HCT116 (cell line): ENCODE results near the gene POLR3GL. TPM values are rescaled to one million over a fixed set of nuclear protein-coding genes. Genes with fewer than 3 reads are reported as not detected.

Source experiments
- ATAC-seq: fragments of 200-7000 bp; cut with Tn5 transposase; 2 replicates; pipeline ENCODE4 v1.9.1; 2020; ENCODE audit warnings: mild to moderate bottlenecking, moderate library complexity
- BruUV-seq: library from RNA; stranded (reverse); fragments of 400-500 nt; replicated peaks from 2 replicates; lab custom pipeline; 2021; lab: Mats Ljungman, UMichigan
- CTCF ChIA-PET: fragments of 300-600 bp; sonication (Branson Sonifier 250); formaldehyde crosslinking; loops from one replicate; lab custom pipeline; 2021; ENCODE audit warnings: antibody characterized with exemption; lab: Charles Lee
- POLR2A ChIA-PET: fragments of 300-600, 350-600 bp; sonication (Branson Sonifier 250); formaldehyde crosslinking; loops from one replicate; lab custom pipeline; 2021; ENCODE audit warnings: antibody characterized with exemption; lab: Charles Lee
- RAD21 ChIA-PET, 2 experiments: fragments of 300-600 bp; sonication (Branson Sonifier 250); formaldehyde crosslinking; loops; one replicate each; lab custom pipeline; 2023; ENCODE audit warnings: low total read pairs in 2 of 2; ENCODE audit not compliant: uncharacterized antibody in 2 of 2, unreplicated experiment in 2 of 2, low non-redundant PET in 1 of 2; lab: Charles Lee
- DNase-seq: peaks from one replicate; pipeline ENCODE4 v3.0.0-alpha.2; 2010; ENCODE audit warnings: low read depth, low spot score
- H2AFZ ChIP-seq: fragments of 200-600 bp; shearing (Covaris generic), sonication (generic); 2 replicates; pipeline ENCODE4 v1.6.1; 2017; ENCODE audit warnings: low read depth, mixed run types, mixed read lengths, antibody characterized with exemption, low read length; ENCODE audit not compliant: poor library complexity, severe bottlenecking
- H3K27ac ChIP-seq: 2 replicates; pipeline ENCODE4 v1.5.1; 2012; ENCODE audit warnings: low read depth, low read length
- H3K27me3 ChIP-seq: fragments of 200-600 bp; sonication (generic); 2 replicates; pipeline ENCODE4 v1.6.1; 2016; ENCODE audit warnings: mixed run types, low read length, mixed read lengths; ENCODE audit not compliant: insufficient read depth
- H3K36me3 ChIP-seq, 2 experiments: fragments of 200-500 bp in 1 of 2; fragments of 200-600 bp in 1 of 2; sonication (Bioruptor generic) in 1 of 2; sonication (generic) in 1 of 2; 2 replicates each; pipeline versions ENCODE4 v1.5.1 to v1.6.1; 2014 to 2016; ENCODE audit warnings: low read length in 2 of 2, inconsistent platforms in 1 of 2, mixed read lengths in 1 of 2, mixed run types in 1 of 2; ENCODE audit not compliant: insufficient read depth in 2 of 2, control insufficient read depth in 1 of 2
- H3K4me1 ChIP-seq, 2 experiments: fragments of 200-600 bp in 1 of 2; sonication (generic) in 1 of 2; 2 replicates each; pipeline versions ENCODE4 v1.5.1 to v1.6.1; 2012 to 2017; ENCODE audit warnings: low read length in 2 of 2, inconsistent platforms in 1 of 2, mild to moderate bottlenecking in 1 of 2, mixed read lengths in 1 of 2, mixed run types in 1 of 2, moderate library complexity in 1 of 2; ENCODE audit not compliant: insufficient read depth in 2 of 2, control insufficient read depth in 1 of 2
- H3K4me2 ChIP-seq: fragments of 200-600 bp; sonication (generic); 2 replicates; pipeline ENCODE4 v1.6.1; 2017; ENCODE audit warnings: mixed run types, low read length, mixed read lengths
- H3K4me3 ChIP-seq, 2 experiments: fragments of 200-600 bp in 1 of 2; sonication (generic) in 1 of 2; replicated peaks in 1 of 2; 2 replicates each; pipeline ENCODE4 v1.5.1; 2011 to 2016; ENCODE audit warnings: low read length in 2 of 2, control low read depth in 1 of 2, low read depth in 1 of 2, mild to moderate bottlenecking in 1 of 2, mixed read lengths in 1 of 2, mixed run types in 1 of 2
- H3K79me2 ChIP-seq: fragments of 200-600 bp; sonication (generic); 2 replicates; pipeline ENCODE4 v1.6.1; 2017; ENCODE audit warnings: mild to moderate bottlenecking, mixed run types, low read length, moderate library complexity, mixed read lengths; ENCODE audit not compliant: insufficient read depth
- H3K9ac ChIP-seq: fragments of 200-600 bp; sonication (generic); 2 replicates; pipeline ENCODE4 v1.6.1; 2016; ENCODE audit warnings: low read length, mixed read lengths
- H3K9me2 ChIP-seq: fragments of 200-600 bp; sonication (generic), shearing (Covaris generic); 2 replicates; pipeline ENCODE4 v1.6.1; 2017; ENCODE audit warnings: mixed run types, mild to moderate bottlenecking, moderate library complexity; ENCODE audit not compliant: insufficient read depth
- H3K9me3 ChIP-seq, 2 experiments: fragments of 200-500 bp in 1 of 2; fragments of 200-600 bp in 1 of 2; sonication (Bioruptor generic) in 1 of 2; sonication (generic) in 1 of 2; 2 replicates each; pipeline ENCODE4 v1.6.1; 2014 to 2017; ENCODE audit warnings: low read length in 2 of 2, mixed read lengths in 2 of 2, inconsistent platforms in 1 of 2, low read depth in 1 of 2, mild to moderate bottlenecking in 1 of 2, mixed run types in 1 of 2, moderate library complexity in 1 of 2; ENCODE audit not compliant: control insufficient read depth in 1 of 2, insufficient read depth in 1 of 2
- H4K20me1 ChIP-seq: fragments of 200-600 bp; sonication (generic), shearing (Covaris generic); 2 replicates; pipeline ENCODE4 v1.6.1; 2017; ENCODE audit warnings: mixed run types, mild to moderate bottlenecking, moderate library complexity; ENCODE audit not compliant: insufficient read depth
- CEBPB ChIP-seq: IDR thresholded peaks from 2 replicates; pipeline ENCODE4 v1.6.1; 2012; ENCODE audit warnings: low read depth
- EGR1 ChIP-seq: IDR thresholded peaks from 2 replicates; pipeline ENCODE4 v1.6.1; 2012; ENCODE audit warnings: low read depth
- JUND ChIP-seq: IDR thresholded peaks from 2 replicates; pipeline ENCODE4 v1.6.1; 2012
- ZFX ChIP-seq: fragments of 450-650 bp; IDR thresholded peaks from 2 replicates; pipeline ENCODE4 v1.6.1; 2017
- intact Hi-C: fragments of 100-400 bp; cut with micrococcal nuclease; formaldehyde crosslinking; loops from 2 replicates; pipeline ENCODE4 v1.10.0; 2022
- total RNA-seq: library from RNA; stranded (reverse); gene quantifications from one replicate; pipeline ENCODE4 v1.2.1, GENCODE V29; 2021; ENCODE audit not compliant: unreplicated experiment
- TF ChIP-seq, protein P1 (sequence below), 3 experiments: fragments of 200-600 bp in 1 of 3; sonication (generic) in 1 of 3; IDR thresholded peaks in 2 of 3; conservative IDR thresholded peaks in 1 of 3; 2 replicates each; pipeline ENCODE4 v1.5.1; 2012 to 2017; ENCODE audit warnings: low read depth in 2 of 3, low read length in 2 of 3, antibody characterized with exemption in 1 of 3, borderline replicate concordance in 1 of 3, control low read depth in 1 of 3, mild to moderate bottlenecking in 1 of 3, mixed read lengths in 1 of 3, mixed run types in 1 of 3, moderate library complexity in 1 of 3; ENCODE audit not compliant: insufficient read depth in 1 of 3
- TF ChIP-seq, protein P2 (sequence below): IDR thresholded peaks from 2 replicates; pipeline ENCODE4 v1.6.1; 2012

Gene POLR3GL
- total RNA-seq, 1 experiment from 2014 or later, result 17.9 TPM

DNA sequence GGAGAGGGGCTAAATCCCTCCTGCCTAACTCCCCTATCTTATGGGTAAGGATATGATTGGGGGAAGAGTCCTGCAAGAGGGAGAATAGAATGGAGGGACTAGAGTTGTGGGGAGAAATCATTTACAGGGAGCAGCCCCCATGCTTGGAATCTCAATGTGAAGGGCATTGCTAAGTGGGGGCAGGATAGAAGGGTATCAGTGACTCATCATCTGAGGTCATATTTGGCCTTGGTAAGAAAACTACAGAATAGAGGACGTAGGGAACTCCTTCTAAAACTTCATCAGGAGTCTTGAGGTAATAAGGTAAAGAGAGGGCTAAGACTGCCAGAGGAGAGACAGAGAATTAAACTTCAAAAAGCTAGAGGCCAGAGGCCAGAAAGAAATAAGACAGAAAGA, 56.6 kb downstream of the POLR3GL start (continued):
- TF ChIP-seq, protein P1, sequence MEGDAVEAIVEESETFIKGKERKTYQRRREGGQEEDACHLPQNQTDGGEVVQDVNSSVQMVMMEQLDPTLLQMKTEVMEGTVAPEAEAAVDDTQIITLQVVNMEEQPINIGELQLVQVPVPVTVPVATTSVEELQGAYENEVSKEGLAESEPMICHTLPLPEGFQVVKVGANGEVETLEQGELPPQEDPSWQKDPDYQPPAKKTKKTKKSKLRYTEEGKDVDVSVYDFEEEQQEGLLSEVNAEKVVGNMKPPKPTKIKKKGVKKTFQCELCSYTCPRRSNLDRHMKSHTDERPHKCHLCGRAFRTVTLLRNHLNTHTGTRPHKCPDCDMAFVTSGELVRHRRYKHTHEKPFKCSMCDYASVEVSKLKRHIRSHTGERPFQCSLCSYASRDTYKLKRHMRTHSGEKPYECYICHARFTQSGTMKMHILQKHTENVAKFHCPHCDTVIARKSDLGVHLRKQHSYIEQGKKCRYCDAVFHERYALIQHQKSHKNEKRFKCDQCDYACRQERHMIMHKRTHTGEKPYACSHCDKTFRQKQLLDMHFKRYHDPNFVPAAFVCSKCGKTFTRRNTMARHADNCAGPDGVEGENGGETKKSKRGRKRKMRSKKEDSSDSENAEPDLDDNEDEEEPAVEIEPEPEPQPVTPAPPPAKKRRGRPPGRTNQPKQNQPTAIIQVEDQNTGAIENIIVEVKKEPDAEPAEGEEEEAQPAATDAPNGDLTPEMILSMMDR (IDR thresholded peaks at IDR 0.05 in 2 of 3, conservative IDR thresholded peaks at IDR 0.05 in 1 of 3; ENCODE audit: borderline replicate concordance in 1 of 3, insufficient read depth in 1 of 3, low read depth in 2 of 3, low read length in 2 of 3), result no peak
- TF ChIP-seq CEBPB, result no peak

DNA sequence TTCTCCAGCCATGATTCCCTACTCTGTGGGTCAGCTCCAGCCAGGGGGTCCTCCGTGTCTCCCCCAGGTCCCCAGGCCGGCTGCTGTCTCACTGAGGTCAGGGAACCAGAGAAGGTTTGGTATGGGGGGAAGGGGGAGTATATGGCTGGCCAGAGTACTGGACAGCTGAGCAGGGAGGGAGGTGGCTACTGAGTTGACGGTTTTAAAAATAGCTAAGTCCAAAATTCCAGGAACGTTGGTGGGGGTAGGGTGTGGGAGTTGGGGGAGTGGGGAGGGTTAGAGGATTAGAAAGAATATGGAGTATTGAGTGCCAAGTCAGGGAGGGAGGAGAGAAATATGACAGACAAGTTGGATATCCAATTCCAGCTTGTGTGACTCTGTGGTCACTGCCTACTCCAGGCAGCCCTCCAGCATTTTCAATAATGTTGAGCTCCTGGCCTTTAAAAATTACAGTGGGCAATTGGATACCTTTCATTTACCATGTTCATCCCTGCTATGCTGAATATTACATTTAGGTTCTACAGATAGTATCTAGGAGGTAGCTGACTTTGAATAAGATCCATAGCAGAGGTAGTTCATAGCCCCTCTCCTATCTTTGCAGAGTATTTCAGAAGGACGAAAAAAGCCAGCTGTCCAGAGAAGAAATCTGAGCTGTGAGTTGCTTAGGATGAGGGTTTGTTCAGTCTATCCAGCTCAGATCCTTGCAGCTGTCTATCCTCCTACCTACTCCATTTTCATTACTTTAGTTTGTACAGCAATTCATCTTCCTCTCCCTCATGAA, 57.3 kb downstream of the POLR3GL start, which contains the start of gene HJV:
Gene HJV (minus strand): TSS at position 114 of the 781 bp plus-strand sequence. CDS start 1,504 bp downstream, outside the sequence.
- CTCF ChIA-PET, result interaction anchor here (1.3 to 2.6 kb wide), 4 partner anchors 10 to 42 kb away, joined by 4 to 11 read pairs (median 4); no protein-coding TSS in a partner anchor
- no peaks in the 10 kb centered on the region for H3K27me3 ChIP-seq

More for the DNA sequence above, 57.3 kb downstream of the POLR3GL start, which contains the start of gene HJV:
- H3K27ac ChIP-seq, result no peak within 1 kb of the TSS
- H3K9ac ChIP-seq, result no peak within 1 kb of the TSS
- H3K4me3 ChIP-seq, result no peak within 1 kb of the TSS
- TF ChIP-seq, protein P1 (IDR thresholded peaks at IDR 0.05 in 2 of 3, conservative IDR thresholded peaks at IDR 0.05 in 1 of 3; ENCODE audit: borderline replicate concordance in 1 of 3, insufficient read depth in 1 of 3, low read depth in 2 of 3, low read length in 2 of 3), result no peak
- TF ChIP-seq EGR1 (no peak), ZFX (no peak), JUND (no peak)
- TF ChIP-seq, protein P2, sequence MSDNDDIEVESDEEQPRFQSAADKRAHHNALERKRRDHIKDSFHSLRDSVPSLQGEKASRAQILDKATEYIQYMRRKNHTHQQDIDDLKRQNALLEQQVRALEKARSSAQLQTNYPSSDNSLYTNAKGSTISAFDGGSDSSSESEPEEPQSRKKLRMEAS, result no peak
- POLR2A ChIA-PET, result interaction anchor here (0.9 to 1.3 kb wide), 2 partner anchors 31 to 43 kb away, joined by 3 to 4 read pairs; no protein-coding TSS in a partner anchor
- no TSS peak for BruUV-seq
- DNase-seq, result no peak
- ATAC-seq, result no peak
- H3K4me2 ChIP-seq, result no peak within 1 kb of the TSS
- H3K9me2 ChIP-seq, result no peaks in the 10 kb centered on the region
- intact Hi-C loops, result no loop called here
- no peaks in the 10 kb centered on the region for H3K79me2 ChIP-seq
- H3K36me3 ChIP-seq, result no peaks in the 10 kb centered on the region
- H4K20me1 ChIP-seq, result no peaks in the 10 kb centered on the region
- no peaks in the 10 kb centered on the region for H3K9me3 ChIP-seq
- H2AFZ ChIP-seq, result no peak within 1 kb of the TSS
- RAD21 ChIA-PET, result no interaction called here
- no peaks in the 10 kb centered on the region for H3K4me1 ChIP-seq
